Fibroblast of lung (primary cell): Measurements from ENCODE around the gene IER3IP1. TPM values are rescaled to one million over a fixed set of nuclear protein-coding genes. Genes with fewer than 3 reads are reported as not detected.

Source experiments
- DNase-seq, 2 donors: peaks; one replicate each; pipeline versions ENCODE4 v3.0.0 to v3.0.0-alpha.2; 2010; ENCODE audit warnings: low read depth in 2 of 2
- H2AFZ ChIP-seq: 2 replicates; pipeline ENCODE4 v1.5.1; 2012; ENCODE audit warnings: low read length, control low read depth, inconsistent platforms
- H3K27ac ChIP-seq: 2 replicates; pipeline ENCODE4 v1.5.1; 2011; ENCODE audit warnings: low read length, control low read depth; ENCODE audit not compliant: insufficient read depth
- H3K27me3 ChIP-seq: 2 replicates; pipeline ENCODE4 v1.5.1; 2011; ENCODE audit warnings: mild to moderate bottlenecking, low read length; ENCODE audit not compliant: control insufficient read depth, insufficient read depth
- H3K36me3 ChIP-seq: 2 replicates; pipeline ENCODE4 v1.5.1; 2011; ENCODE audit warnings: low read length; ENCODE audit not compliant: control insufficient read depth, insufficient read depth
- H3K4me1 ChIP-seq: 2 replicates; pipeline ENCODE4 v1.5.1; 2011; ENCODE audit warnings: low read length; ENCODE audit not compliant: control insufficient read depth, insufficient read depth; ENCODE audit errors: extremely low read depth
- H3K4me2 ChIP-seq: 2 replicates; pipeline ENCODE4 v1.5.1; 2011; ENCODE audit warnings: low read length, control low read depth; ENCODE audit not compliant: insufficient read depth; ENCODE audit errors: extremely low read depth
- H3K4me3 ChIP-seq, 4 experiments: fragments of 200-600 bp in 1 of 4; sonication (generic) in 1 of 4; replicated peaks in 1 of 4; 2 replicates each; pipeline ENCODE4 v1.5.1; 2011 to 2016; ENCODE audit warnings: low read length in 4 of 4, low read depth in 3 of 4, mild to moderate bottlenecking in 3 of 4, control low read depth in 2 of 4, inconsistent platforms in 1 of 4, mixed read lengths in 1 of 4; ENCODE audit not compliant: insufficient read depth in 1 of 4; ENCODE audit errors: control extremely low read depth in 1 of 4
- H3K79me2 ChIP-seq: 2 replicates; pipeline ENCODE4 v1.5.1; 2012; ENCODE audit warnings: mild to moderate bottlenecking, low read length, inconsistent platforms; ENCODE audit not compliant: control insufficient read depth, insufficient read depth
- H3K9ac ChIP-seq: 2 replicates; pipeline ENCODE4 v1.5.1; 2011; ENCODE audit warnings: mild to moderate bottlenecking, low read length, control low read depth; ENCODE audit not compliant: insufficient read depth
- H3K9me3 ChIP-seq: 2 replicates; pipeline ENCODE4 v1.5.1; 2012; ENCODE audit warnings: low read depth, low read length; ENCODE audit not compliant: control insufficient read depth, insufficient read depth
- H4K20me1 ChIP-seq: 2 replicates; pipeline ENCODE4 v1.5.1; 2011; ENCODE audit warnings: low read length; ENCODE audit not compliant: control insufficient read depth, insufficient read depth; ENCODE audit errors: extremely low read depth
- CTCF ChIP-seq, 2 donors: IDR thresholded peaks in 1 of 2; conservative IDR thresholded peaks in 1 of 2; 1 replicate in 1 of 2; 2 replicates in 1 of 2; pipeline ENCODE4 v1.5.1; 2011 to 2012; ENCODE audit warnings: low read length in 2 of 2, control low read depth in 1 of 2, inconsistent platforms in 1 of 2, low read depth in 1 of 2, mild to moderate bottlenecking in 1 of 2
- EZH2 ChIP-seq: IDR thresholded peaks from 2 replicates; pipeline ENCODE4 v1.5.1; 2012; ENCODE audit warnings: low read length, control low read depth, mild to moderate bottlenecking; ENCODE audit errors: missing control alignments
- polyA plus RNA-seq, 2 donors: library from polyadenylated mRNA; depleted of rRNA in 1 of 2; stranded (reverse) in 1 of 2; unstranded in 1 of 2; fragments of >200 nt; gene quantifications; 2 replicates each; pipeline ENCODE4 v1.2.1, GENCODE V29; 2011 to 2012; ENCODE audit warnings: missing spikeins in 1 of 2
- total RNA-seq: library from RNA; depleted of rRNA; stranded (reverse); fragments of >200 nt; gene quantifications from 2 replicates; pipeline ENCODE4 v1.2.1, GENCODE V29; 2014

The IER3IP1 gene
- total and polyA plus RNA-seq, 2 donors (not counting 1 experiment from before 2014, with no cell fraction given), result 26.2 to 47.9 TPM

DNA sequence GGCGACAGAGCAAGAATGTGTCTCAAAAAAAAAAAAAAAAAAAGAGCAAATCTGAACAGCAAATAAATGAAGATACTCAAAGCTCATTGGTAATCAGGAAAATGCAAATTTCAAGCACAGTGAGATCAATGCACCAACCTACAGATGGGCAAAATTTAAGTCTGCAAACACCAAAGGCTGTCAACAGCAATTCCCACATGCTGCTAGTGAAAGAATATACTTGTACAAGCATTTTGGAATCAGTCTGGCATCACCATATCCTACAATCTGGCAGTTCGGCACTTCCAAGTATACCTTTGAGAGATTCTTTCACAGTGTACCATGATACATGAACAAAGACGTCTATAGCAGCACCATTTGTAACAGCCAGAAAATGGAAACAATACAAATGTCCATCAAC lies 30.0 kb downstream of the IER3IP1 start:
- Histone ChIP-seq H2AFZ (no peak overlapping the region), H3K4me3 (no peak overlapping the region), H4K20me1 (no peaks in the 10 kb centered on the region), H3K4me1 (peaks cover 4% of the 10 kb centered on the region), H3K79me2 (peaks cover 52% of the 10 kb centered on the region), H3K36me3 (no peaks in the 10 kb centered on the region), H3K9ac (no peak overlapping the region), H3K27me3 (no peaks in the 10 kb centered on the region), H3K9me3 (no peaks in the 10 kb centered on the region), H3K4me2 (no peak overlapping the region), H3K27ac (no peak overlapping the region)
- no peak for DNase-seq
- TF ChIP-seq EZH2 (no peak), CTCF (conservative IDR thresholded peaks at IDR 0.05 in 1 of 2, IDR thresholded peaks at IDR 0.05 in 1 of 2; ENCODE audit: low read depth in 1 of 2, low read length in 2 of 2) (no peak)

DNA sequence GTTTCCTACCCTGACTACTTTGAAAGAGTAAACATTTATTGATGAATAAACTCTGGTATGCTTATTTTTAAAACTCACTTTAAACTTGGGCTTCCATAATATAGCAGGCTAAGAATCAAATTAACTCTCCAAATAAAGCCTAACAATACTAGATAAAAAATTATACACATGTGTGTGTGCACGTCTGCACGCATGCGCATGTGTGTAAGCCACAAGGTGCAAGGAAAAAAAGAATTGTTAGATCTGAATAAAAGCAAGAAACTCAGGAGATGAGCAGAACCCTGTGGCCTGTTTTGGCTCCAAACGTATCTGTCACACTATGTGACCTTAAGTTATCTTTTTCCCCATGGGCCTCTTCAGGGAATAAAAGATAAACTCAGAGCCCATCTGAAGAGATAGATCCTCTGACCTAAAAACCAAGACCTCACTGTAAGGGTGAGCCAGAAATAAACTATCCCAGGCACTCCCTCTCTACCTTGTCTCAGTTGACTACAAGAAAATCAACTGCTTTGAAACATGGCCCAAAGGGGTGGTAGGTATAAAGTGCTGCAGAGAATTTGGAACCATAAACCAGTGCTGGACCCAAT lies 32.2 kb downstream of the IER3IP1 start:
- Histone ChIP-seq H4K20me1 (no peaks in the 10 kb centered on the region), H3K79me2 (peaks cover 47% of the 10 kb centered on the region), H3K4me1 (no peaks in the 10 kb centered on the region), H3K36me3 (no peaks in the 10 kb centered on the region), H3K4me2 (no peak overlapping the region), H2AFZ (no peak overlapping the region), H3K9ac (no peak overlapping the region), H3K27ac (no peak overlapping the region), H3K27me3 (no peaks in the 10 kb centered on the region), H3K9me3 (no peaks in the 10 kb centered on the region), H3K4me3 (no peak overlapping the region)
- DNase-seq, result no peak
- TF ChIP-seq EZH2, result no peak
- no peak for TF ChIP-seq CTCF (conservative IDR thresholded peaks at IDR 0.05 in 1 of 2, IDR thresholded peaks at IDR 0.05 in 1 of 2; ENCODE audit: low read depth in 1 of 2, low read length in 2 of 2)

- no peaks in the 10 kb centered on the region for H4K20me1 ChIP-seq
- no peak overlapping the region for H3K9ac ChIP-seq
- H3K4me1 ChIP-seq, result no peaks in the 10 kb centered on the region
- H3K36me3 ChIP-seq, result no peaks in the 10 kb centered on the region
- TF ChIP-seq EZH2, result no peak
- no peak for TF ChIP-seq CTCF (conservative IDR thresholded peaks at IDR 0.05 in 1 of 2, IDR thresholded peaks at IDR 0.05 in 1 of 2; ENCODE audit: low read depth in 1 of 2, low read length in 2 of 2)
- H3K4me3 ChIP-seq, result no peak overlapping the region
- no peak for DNase-seq
- H3K9me3 ChIP-seq, result no peaks in the 10 kb centered on the region
- peaks cover 44% of the 10 kb centered on the region for H3K79me2 ChIP-seq
- H3K27ac ChIP-seq, result no peak overlapping the region
- no peak overlapping the region for H2AFZ ChIP-seq
- H3K4me2 ChIP-seq, result no peak overlapping the region
- H3K27me3 ChIP-seq, result no peaks in the 10 kb centered on the region
Observed at GRCh38 chr18:47143153-47143552, 33.0 kb downstream of the IER3IP1 start.
